Activated CD4-positive, alpha-beta T cell treated with anti-CD3 and anti-CD28 coated beads for 4 hours (primary cell): ENCODE measurements around the gene HOXB1.

Experiments
- DNase-seq, 2 donors: peaks; one replicate each; pipeline ENCODE4 v3.0.0-alpha.2; 2020

The HOXB1 gene

DNA sequence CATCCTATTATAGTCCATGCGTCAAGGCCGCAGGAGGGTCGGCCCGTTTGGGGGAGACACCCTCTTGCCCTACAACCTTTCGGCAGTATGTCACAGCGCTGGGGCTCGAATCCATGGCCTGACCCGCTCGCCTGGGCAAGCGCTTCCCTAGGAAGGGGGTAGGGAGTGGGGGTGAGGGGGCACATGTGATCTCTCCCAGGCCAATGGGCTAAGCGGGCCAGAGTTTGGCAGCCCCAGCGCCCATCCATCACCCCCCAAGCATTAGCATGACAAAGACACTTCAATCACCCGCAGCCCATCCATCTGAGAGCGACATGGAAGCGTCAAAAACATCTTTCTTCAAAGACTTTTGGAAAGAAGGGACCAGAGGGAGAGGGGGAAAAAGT lies at the start of gene HOXB1:
TSS of gene HOXB1 (minus strand) at position 125 of the 386 bp plus-strand sequence. CDS start at position 18, 107 bp downstream.
- no peak for DNase-seq

DNA sequence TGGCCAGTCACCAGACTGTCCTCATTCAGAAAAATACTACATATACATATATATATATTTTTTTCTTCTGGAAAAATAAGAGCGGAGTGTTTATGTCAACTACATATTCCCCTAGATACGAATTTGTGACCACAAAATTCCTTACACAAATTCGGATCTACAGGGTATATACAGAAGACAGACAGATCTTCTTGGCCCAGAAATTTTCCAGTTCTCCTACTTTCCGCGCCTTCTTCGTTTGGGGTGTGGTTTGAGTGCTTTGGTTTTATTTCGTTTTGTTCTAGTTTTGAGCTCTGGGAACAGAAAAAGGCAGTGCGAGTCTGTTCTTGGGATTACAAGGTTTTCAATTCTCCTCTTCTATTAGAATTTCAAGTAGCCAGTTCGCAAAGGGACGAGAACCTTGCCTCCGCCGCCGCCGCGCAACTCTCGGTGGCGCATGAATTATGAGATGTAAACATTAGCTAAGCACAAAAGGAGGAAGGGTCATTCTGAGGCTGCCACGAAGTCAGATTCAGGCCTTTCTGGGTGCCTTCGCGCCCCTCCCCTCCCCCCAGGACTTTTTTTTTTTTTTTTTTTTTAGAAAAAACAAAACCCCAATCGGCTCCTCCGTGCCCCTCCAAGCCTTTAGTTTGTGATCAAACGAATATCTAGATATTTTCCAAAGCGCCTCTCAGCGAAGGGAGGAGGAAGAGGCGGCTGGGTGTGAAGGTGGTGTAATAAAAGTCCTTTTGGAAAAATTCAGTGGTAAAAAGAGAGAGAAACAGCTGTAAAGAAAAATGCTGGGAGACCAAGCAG lies 49.1 kb upstream of the HOXB1 start:
- DNase-seq, result no peak

DNA sequence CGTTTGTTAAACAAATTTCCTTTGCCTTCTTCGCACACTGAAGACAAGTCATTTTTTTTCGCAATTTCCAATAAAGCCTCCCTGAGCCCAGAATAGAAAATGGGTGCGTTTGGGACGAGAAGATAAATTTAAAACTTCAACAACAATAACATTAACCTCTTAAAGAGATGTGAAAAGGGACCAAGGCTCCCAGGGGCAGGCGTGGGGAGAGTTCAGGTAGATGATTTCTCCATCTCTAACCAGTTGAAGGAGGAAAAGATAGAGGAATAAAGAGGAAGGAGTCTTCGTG lies 48.6 kb upstream of the HOXB1 start:
- no peak for DNase-seq

- peak in 1 of 2 donors; percentile 27 for DNase-seq
These were observed 48.0 kb upstream of the HOXB1 start for GRCh38 chr17:48578616-48579470.

DNA sequence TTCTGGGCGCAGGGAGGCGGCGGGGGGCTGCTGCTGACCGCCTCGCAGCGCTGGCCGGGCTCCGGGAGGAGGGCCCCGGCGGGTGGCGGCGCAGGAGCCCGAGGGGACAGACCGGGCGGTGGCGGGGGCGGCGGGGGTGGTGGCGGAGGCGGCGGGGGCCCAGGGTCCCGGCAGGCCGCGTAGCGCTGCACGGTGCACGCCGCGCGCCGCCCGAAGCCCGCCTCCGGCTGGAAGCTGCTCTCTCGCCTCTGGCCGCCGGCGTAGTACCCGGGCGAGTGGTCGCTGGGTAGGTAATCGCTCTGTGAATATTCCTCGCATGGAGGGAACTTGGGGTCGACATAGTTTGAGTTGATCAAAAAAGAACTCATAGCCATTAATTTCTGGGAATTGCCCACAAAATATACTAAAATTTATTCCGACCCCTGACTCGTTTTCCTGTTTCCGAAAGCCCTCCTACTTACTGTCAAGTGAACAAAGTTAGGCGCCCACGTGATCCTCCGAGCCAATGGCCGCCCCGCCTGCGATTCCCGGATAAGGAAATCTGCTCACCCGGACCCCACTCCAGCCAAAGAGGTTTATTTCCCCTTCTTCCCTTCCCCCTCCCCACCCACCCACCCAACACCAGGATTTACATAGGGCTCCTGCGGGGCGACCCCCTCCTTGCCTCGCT lies 47.3 kb upstream of the HOXB1 start, which contains the start of gene HOXB4:
TSS of gene HOXB4 (minus strand) at position 405 of the 670 bp plus-strand sequence. CDS start at position 374, 31 bp downstream.
- DNase-seq, result peak; percentile 52 to 64

- no peak for DNase-seq
These were observed 46.6 kb upstream of the HOXB1 start for GRCh38 chr17:48577330-48577945.

GRCh38 chr17:48576479-48577309 lies 45.9 kb upstream of the HOXB1 start:
- DNase-seq, result no peak

DNA sequence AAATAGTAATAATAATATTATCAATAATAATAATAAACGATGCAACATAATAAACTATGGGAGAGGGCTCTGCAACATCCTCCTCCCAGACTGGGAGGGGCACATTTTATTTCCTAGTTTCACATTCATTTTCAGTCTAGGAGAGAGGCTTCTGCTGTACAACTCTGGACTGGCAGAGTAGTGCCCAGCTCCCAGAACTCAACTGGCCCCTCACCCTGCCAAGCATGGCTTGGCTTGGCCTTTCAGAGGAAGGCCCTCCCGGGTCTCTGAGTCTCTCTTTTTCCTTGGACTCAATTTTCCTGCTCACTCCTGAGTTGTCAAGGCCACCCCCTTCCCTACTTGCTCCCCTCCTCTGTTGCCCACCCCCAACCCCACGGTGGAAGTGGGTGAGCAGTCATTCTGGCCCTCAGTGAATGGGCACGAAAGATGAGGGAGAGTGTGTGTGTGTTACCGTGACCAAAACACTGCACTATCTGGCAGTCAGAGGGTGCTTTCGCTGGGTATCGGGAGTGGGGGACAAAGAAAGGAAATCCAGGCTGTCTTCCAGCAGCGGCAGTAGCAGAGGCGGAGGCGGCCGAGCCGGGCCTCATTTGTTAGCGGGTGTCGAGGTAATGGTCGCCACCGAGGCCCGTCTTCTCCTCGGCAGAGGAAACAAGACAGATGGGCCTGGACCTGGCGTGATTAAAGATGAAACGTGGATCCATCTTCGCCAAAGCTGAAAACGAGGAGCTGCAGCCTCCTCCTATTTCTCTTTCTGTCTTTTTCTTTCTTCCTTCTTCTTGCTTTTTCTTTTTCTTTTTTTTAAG lies 45.1 kb upstream of the HOXB1 start:
- no peak for DNase-seq

DNA sequence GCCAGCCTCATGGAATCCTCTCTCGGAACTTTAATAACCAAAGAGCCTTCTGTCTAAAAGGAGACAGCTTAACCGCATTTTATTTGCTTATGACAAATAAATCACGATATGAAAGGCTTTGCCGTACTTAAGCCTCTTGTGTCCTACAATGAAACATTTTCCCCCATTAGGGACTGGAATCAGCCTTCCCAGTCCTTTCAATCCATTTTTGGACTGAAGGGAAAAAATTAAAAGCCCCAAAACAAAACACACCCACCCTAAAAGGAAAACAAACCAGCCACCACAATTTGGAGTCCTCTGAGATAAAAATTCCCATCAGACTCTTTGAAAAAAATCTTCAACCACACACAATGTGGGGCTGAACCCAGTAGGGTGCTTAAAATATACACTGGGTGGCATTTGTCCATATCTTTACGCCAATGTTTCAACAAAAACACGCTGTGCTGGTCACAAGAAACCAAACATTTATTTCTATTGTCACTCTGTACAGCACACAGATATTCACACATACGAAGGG lies 44.3 kb upstream of the HOXB1 start:
- DNase-seq, result no peak

DNA sequence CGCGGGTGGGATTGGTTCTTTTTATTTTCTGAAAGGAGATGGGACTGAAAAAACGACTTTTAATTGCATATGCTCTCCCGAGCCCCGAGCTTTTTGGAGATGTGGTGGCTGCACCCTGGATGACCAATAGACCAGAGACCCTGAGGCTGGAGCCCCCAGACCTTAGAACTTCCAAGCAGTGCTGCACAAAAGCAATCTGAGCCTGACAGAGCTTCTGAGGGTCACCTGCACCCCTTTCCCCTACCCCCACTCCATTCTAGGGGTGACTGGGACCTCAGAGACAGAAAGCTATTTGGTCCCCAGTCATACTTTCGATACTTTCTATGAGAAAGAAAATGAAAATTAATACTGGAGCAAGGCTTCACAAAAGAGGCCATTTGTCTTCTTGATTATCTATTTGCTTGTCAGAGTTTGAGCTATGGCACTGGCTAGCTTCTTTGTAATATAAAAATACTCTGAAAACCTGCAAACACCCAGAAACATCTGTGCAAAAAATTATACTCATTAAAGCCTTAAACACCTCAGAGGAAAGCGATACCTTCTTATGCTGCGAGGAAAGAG lies 43.8 kb upstream of the HOXB1 start:
- DNase-seq, result no peak

GRCh38 chr17:48571826-48572417 lies 41.1 kb upstream of the HOXB1 start:
- DNase-seq, result no peak

DNA sequence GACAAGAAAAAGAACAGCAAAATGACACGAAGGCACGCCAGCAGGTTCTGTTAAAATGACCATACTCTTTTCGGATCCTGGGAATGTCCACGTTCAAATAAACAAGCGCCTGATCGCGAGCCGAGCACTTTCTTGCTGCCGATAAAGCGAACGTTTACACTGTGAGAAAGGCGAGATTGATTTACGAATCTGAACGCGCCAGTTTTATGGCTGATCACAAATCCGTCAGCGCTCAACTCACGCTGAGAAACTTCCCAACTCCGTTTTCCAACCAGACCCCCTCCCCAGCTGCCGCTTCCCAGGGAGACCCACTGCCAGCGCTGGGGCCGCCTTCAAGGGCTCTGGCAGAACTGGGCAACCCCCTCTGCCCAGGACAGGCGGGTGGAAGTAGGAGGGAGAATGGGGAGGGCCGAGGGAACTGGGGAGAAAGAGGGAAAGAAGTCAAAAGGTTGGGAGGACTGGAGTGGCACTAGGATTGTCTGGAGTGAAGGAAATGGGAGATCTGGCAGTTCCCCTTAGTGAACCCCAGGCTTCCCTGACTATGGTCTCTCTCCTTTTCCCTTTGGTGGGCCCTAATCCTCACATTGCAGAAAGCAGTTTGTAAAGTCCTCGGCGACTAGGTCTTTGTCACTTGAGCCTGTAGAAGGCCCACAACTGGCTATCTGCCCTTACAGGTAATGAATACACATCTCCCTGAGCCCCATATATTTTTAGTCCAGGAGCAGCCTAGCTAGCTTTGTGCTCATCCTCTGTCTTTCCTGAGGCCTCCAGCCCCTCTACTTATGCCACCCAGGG lies 40.4 kb upstream of the HOXB1 start:
- DNase-seq, result no peak

GRCh38 chr17:48570325-48571023 lies 39.7 kb upstream of the HOXB1 start:
- DNase-seq, result no peak

- no peak for DNase-seq
These were observed 39.0 kb upstream of the HOXB1 start for GRCh38 chr17:48569674-48570324.

DNA sequence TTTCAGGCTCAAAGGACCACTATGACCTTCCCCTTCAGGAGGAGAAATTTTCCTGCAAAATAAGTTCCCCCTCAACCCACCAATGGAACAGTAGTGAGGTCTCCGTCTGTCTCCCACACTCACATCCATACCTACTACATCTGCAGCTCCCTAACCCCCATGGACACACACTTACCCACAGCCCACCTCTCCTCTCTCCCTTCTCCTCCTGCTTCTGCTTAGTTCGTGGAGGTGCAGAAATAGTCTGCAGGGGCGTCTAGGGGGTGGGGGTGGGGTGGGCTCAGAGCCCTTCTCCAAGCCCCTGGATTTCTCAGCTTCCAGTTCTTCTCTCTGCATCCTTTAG lies 38.4 kb upstream of the HOXB1 start:
- no peak for DNase-seq

DNA sequence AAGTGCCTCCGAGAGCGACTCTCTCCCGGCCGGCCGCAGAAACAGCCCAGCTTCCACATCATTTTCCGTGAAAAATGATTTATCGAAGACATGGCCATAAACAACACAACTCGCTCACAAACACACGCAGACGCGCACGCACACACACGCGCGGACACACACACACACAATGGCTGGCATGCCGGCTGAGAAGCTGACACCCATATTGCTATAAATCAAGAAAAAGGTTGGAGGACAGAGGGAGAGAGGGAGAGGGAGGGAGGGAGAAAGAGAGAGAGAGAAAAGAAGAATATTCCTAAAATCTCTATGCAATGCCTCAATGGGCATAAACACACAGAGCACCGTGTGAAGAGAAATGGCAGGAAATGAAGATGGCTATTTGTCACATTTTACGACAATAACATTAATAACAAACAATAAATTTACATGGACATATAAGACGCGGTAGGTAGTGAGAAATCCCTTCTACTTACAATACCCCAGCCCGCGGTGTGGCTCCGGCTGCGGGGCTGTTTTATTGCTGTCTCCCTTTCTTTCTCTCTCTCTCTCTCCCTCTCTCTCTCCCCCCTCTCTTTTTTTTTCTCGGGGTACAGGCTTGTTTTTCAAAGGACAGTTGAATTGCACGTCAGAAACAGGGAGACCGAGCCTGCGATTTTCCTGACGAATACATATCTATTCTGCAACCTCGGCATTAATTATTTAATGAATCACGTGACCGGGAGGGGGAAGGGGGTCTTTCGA lies 37.9 kb upstream of the HOXB1 start:
- no peak for DNase-seq

DNA sequence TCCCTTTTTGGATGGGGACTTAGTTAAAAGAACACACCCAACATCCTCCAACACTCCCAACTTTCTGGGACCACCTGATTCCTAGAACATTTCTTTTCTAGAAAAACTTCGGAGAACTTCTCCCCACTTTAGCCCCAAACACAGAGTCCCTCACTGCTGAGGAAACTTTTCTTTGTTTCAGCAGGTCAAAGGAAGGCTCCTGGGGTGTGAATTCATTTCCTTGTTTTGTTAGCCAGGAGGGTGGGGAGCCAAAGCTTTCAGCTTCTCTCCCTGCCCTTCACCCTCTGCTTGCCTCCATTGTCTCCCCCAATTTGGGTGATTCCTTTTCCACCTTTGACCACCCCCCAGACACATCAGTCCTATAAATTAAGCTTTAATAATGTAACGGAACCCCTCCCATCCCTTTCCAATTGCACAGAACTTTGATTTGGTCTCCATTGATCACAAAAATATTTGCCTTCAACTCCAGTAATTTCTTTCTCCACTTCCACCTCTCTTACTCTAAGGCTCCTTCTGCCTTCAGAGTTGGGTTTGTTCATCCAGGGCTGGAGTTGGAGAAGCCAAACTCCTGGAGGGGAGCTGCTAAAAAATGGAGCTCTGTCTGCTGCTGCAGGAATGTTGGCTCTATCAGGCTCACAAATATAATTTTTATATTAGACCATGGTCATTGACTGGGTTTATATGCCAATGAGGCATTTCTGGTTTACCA lies 37.0 kb upstream of the HOXB1 start:
- DNase-seq, result no peak
